ENCODE results near the gene DOCK3. TPM values are rescaled to one million over a fixed set of nuclear protein-coding genes. Genes with fewer than 3 reads are reported as not detected.
A peak's percentile ranks its signal among the peaks of the same experiment; 100 is the strongest.

Gene DOCK3
- total and polyA plus RNA-seq, 4 donors = 0.01 to 0.08 (median 0.06) TPM; not detected in 1

DNA sequence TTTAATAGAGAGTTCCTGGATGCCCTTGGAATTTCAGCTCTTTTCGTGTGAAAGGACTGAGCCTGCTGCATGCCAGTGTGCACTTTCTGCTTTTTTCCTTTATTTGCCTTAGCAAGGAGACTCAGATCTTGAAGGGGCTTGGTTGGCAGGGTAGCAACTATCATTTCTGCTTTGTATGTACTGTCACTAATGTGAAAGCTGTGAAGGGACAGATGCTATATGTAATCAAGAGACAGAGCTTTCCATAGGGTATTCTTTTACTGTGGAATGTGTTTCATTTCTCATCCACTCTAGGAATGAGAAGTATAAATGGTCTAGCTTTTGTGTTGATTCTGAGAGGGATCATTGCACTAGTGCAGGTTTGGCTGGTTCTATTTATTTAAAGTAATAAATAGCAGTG lies 377.8 kb downstream of the DOCK3 start:
- Histone ChIP-seq H3K36me3 (ENCODE audit: control insufficient read depth in 4 of 4, insufficient read depth in 3 of 4, low read depth in 1 of 4, low read length in 3 of 4) (no peaks in the 10 kb centered on the region), H3K27me3 (ENCODE audit: control insufficient read depth in 4 of 4, insufficient read depth in 4 of 4, low read length in 3 of 4) (no peaks in the 10 kb centered on the region), H3K9me3 (ENCODE audit: control insufficient read depth in 4 of 4, low read length in 3 of 4) (no peaks in the 10 kb centered on the region), H3K4me1 (ENCODE audit: control insufficient read depth in 4 of 4, insufficient read depth in 4 of 4, low read length in 3 of 4) (peaks cover 0 to 12% (median 11%) of the 10 kb centered on the region in 4 donors), H3K27ac (ENCODE audit: low read depth in 1 of 2, low read length in 2 of 2) (no peak overlapping the region), H3K9ac (ENCODE audit: low read depth in 1 of 2, low read length in 2 of 2) (no peak overlapping the region), H3K4me3 (ENCODE audit: low read depth in 1 of 3, low read length in 3 of 3) (no peak overlapping the region)
- 95% methylated on average over 1 of the region's 1 CpG for WGBS
- no peak for TF ChIP-seq HNF4G (IDR thresholded peaks at IDR 0.05)
- no peak for TF ChIP-seq FOXA2 (IDR thresholded peaks at IDR 0.05)
- no peak for TF ChIP-seq SP1 (IDR thresholded peaks at IDR 0.05)
- no peak for TF ChIP-seq HNF4A (conservative IDR thresholded peaks at IDR 0.05)
- no peak for TF ChIP-seq GABPA (IDR thresholded peaks at IDR 0.05 in 1 of 2, conservative IDR thresholded peaks at IDR 0.05 in 1 of 2)
- no peak for TF ChIP-seq YY1 (IDR thresholded peaks at IDR 0.05)
- TF ChIP-seq, protein P1, sequence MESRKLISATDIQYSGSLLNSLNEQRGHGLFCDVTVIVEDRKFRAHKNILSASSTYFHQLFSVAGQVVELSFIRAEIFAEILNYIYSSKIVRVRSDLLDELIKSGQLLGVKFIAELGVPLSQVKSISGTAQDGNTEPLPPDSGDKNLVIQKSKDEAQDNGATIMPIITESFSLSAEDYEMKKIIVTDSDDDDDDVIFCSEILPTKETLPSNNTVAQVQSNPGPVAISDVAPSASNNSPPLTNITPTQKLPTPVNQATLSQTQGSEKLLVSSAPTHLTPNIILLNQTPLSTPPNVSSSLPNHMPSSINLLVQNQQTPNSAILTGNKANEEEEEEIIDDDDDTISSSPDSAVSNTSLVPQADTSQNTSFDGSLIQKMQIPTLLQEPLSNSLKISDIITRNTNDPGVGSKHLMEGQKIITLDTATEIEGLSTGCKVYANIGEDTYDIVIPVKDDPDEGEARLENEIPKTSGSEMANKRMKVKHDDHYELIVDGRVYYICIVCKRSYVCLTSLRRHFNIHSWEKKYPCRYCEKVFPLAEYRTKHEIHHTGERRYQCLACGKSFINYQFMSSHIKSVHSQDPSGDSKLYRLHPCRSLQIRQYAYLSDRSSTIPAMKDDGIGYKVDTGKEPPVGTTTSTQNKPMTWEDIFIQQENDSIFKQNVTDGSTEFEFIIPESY (IDR thresholded peaks at IDR 0.05) = no peak
- TF ChIP-seq, protein P2, sequence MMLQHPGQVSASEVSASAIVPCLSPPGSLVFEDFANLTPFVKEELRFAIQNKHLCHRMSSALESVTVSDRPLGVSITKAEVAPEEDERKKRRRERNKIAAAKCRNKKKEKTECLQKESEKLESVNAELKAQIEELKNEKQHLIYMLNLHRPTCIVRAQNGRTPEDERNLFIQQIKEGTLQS (IDR thresholded peaks at IDR 0.05) = no peak
- TF ChIP-seq FOXA1 (IDR thresholded peaks at IDR 0.05) = no peak
- no peak for TF ChIP-seq JUND (IDR thresholded peaks at IDR 0.05)
- TF ChIP-seq, protein P3, sequence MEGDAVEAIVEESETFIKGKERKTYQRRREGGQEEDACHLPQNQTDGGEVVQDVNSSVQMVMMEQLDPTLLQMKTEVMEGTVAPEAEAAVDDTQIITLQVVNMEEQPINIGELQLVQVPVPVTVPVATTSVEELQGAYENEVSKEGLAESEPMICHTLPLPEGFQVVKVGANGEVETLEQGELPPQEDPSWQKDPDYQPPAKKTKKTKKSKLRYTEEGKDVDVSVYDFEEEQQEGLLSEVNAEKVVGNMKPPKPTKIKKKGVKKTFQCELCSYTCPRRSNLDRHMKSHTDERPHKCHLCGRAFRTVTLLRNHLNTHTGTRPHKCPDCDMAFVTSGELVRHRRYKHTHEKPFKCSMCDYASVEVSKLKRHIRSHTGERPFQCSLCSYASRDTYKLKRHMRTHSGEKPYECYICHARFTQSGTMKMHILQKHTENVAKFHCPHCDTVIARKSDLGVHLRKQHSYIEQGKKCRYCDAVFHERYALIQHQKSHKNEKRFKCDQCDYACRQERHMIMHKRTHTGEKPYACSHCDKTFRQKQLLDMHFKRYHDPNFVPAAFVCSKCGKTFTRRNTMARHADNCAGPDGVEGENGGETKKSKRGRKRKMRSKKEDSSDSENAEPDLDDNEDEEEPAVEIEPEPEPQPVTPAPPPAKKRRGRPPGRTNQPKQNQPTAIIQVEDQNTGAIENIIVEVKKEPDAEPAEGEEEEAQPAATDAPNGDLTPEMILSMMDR (IDR thresholded peaks at IDR 0.05; ENCODE audit: low read depth, low read length, missing input control) = no peak
- TF ChIP-seq RXRA (IDR thresholded peaks at IDR 0.05) = no peak
- TF ChIP-seq, protein P4, sequence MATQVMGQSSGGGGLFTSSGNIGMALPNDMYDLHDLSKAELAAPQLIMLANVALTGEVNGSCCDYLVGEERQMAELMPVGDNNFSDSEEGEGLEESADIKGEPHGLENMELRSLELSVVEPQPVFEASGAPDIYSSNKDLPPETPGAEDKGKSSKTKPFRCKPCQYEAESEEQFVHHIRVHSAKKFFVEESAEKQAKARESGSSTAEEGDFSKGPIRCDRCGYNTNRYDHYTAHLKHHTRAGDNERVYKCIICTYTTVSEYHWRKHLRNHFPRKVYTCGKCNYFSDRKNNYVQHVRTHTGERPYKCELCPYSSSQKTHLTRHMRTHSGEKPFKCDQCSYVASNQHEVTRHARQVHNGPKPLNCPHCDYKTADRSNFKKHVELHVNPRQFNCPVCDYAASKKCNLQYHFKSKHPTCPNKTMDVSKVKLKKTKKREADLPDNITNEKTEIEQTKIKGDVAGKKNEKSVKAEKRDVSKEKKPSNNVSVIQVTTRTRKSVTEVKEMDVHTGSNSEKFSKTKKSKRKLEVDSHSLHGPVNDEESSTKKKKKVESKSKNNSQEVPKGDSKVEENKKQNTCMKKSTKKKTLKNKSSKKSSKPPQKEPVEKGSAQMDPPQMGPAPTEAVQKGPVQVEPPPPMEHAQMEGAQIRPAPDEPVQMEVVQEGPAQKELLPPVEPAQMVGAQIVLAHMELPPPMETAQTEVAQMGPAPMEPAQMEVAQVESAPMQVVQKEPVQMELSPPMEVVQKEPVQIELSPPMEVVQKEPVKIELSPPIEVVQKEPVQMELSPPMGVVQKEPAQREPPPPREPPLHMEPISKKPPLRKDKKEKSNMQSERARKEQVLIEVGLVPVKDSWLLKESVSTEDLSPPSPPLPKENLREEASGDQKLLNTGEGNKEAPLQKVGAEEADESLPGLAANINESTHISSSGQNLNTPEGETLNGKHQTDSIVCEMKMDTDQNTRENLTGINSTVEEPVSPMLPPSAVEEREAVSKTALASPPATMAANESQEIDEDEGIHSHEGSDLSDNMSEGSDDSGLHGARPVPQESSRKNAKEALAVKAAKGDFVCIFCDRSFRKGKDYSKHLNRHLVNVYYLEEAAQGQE (IDR thresholded peaks at IDR 0.05) = no peak
- TF ChIP-seq NR2F2 (IDR thresholded peaks at IDR 0.05) = no peak
- TF ChIP-seq, protein P5, sequence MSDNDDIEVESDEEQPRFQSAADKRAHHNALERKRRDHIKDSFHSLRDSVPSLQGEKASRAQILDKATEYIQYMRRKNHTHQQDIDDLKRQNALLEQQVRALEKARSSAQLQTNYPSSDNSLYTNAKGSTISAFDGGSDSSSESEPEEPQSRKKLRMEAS (IDR thresholded peaks at IDR 0.05) = no peak
- DNase-seq (ENCODE audit: low spot score) = no peak

DNA sequence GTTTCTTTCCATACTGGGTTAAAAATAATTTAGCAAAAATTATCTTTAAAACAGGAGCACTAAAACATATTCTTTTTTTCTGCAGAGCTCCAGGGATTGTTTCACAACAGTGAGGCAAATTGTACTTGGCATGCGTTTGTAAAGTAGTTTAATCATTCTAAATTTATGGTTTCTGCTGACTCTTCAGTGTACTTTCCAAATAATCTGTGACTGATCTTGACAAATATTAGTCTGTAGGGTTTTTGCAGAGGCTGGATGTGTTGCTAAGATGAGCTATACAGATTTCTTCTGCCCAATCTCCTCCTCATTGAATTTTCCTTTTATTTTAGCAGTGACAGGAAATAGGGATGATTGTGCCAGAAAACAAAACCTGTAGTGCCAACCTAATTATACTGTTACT lies 382.4 kb downstream of the DOCK3 start:
- peaks cover 0 to 20% (median 14%) of the 10 kb centered on the region in 4 donors for H3K4me1 ChIP-seq (ENCODE audit: control insufficient read depth in 4 of 4, insufficient read depth in 4 of 4, low read length in 3 of 4)
- no peak overlapping the region for H3K27ac ChIP-seq (ENCODE audit: low read depth in 1 of 2, low read length in 2 of 2)
- H3K4me3 ChIP-seq (ENCODE audit: low read depth in 1 of 3, low read length in 3 of 3) = no peak overlapping the region
- H3K36me3 ChIP-seq (ENCODE audit: control insufficient read depth in 4 of 4, insufficient read depth in 3 of 4, low read depth in 1 of 4, low read length in 3 of 4) = no peaks in the 10 kb centered on the region
- WGBS = 33% methylated on average over 1 of the region's 1 CpG
- TF ChIP-seq, protein P2 (IDR thresholded peaks at IDR 0.05) = no peak
- TF ChIP-seq, protein P5 (IDR thresholded peaks at IDR 0.05) = no peak
- TF ChIP-seq YY1 (IDR thresholded peaks at IDR 0.05) = no peak
- peak in 1 of 2 donors; percentile 6 for TF ChIP-seq RAD21 (IDR thresholded peaks at IDR 0.05)
- no peak for DNase-seq (ENCODE audit: low spot score)
- H3K27me3 ChIP-seq (ENCODE audit: control insufficient read depth in 4 of 4, insufficient read depth in 4 of 4, low read length in 3 of 4) = no peaks in the 10 kb centered on the region
- no peak overlapping the region for H3K9ac ChIP-seq (ENCODE audit: low read depth in 1 of 2, low read length in 2 of 2)
- H3K9me3 ChIP-seq (ENCODE audit: control insufficient read depth in 4 of 4, low read length in 3 of 4) = no peaks in the 10 kb centered on the region

All from liver (tissue), 9 donors.